ENCODE results near the gene JMJD1C. TPM values are rescaled to one million over a fixed set of nuclear protein-coding genes. Genes with fewer than 3 reads are reported as not detected.
A peak's percentile ranks its signal among the peaks of the same experiment; 100 is the strongest.
"Not testable (repeated sequence)": the region's sequence is repeated elsewhere in the genome, so short reads cannot be mapped to it uniquely, and the experiment has no call there.

The JMJD1C gene, protein sequence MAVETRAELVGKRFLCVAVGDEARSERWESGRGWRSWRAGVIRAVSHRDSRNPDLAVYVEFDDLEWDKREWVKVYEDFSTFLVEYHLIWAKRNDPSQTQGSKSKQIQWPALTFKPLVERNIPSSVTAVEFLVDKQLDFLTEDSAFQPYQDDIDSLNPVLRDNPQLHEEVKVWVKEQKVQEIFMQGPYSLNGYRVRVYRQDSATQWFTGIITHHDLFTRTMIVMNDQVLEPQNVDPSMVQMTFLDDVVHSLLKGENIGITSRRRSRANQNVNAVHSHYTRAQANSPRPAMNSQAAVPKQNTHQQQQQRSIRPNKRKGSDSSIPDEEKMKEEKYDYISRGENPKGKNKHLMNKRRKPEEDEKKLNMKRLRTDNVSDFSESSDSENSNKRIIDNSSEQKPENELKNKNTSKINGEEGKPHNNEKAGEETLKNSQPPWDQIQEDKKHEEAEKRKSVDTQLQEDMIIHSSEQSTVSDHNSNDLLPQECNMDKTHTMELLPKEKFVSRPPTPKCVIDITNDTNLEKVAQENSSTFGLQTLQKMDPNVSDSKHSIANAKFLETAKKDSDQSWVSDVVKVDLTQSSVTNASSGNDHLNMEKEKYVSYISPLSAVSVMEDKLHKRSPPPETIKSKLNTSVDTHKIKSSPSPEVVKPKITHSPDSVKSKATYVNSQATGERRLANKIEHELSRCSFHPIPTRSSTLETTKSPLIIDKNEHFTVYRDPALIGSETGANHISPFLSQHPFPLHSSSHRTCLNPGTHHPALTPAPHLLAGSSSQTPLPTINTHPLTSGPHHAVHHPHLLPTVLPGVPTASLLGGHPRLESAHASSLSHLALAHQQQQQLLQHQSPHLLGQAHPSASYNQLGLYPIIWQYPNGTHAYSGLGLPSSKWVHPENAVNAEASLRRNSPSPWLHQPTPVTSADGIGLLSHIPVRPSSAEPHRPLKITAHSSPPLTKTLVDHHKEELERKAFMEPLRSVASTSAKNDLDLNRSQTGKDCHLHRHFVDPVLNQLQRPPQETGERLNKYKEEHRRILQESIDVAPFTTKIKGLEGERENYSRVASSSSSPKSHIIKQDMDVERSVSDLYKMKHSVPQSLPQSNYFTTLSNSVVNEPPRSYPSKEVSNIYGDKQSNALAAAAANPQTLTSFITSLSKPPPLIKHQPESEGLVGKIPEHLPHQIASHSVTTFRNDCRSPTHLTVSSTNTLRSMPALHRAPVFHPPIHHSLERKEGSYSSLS (N-terminal part only)
- polyA plus RNA-seq (ENCODE audit: insufficient read length) = 64.9 TPM

- peak; percentile 86 for DNase-seq
Observed at GRCh38 chr10:63465293-63466143, at the start of gene JMJD1C. Gene JMJD1C, minus strand, starts transcription at chr10:63465977. Its CDS starts 315 bp downstream, at chr10:63465662.

DNA sequence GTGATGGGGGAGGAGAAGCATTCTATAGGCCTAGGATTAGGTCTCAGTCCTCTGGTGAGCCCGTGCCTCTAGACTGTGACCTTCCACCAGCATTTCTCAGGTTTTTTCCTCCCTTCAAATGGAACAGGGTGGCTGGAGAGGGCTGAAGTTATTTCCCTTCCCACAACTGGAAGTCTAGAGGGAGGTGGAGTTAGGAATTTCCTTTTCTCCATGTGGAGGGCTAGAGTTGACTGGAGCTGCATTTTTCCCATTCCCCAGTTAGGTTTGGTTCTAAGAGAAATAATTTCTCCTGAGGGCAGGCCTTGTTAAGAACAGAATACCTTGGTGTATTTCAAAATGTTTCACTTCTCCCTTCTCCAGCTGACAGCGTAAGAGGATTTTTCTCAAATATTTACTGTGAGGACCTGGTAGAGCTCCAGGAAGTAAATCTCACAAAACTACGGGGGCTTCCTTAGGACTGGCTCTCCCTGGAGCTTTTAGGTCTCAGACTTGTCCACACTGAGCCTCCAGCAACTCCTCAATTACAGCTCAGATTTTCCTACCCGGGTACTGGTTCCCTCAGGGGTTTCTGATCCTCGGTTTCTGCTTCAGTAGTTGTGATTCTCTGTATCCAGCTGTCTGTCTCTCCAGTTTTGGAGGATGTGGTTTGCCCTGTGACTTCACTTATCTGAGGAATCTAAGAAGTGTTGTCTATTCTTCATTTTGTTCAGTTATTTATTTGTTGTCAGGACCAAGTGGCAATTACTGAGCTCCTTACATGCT lies 49.4 kb upstream of the JMJD1C start:
- DNase-seq = no peak

- DNase-seq = no peak
Observed at GRCh38 chr10:63506554-63506953, 40.8 kb upstream of the JMJD1C start.

DNA sequence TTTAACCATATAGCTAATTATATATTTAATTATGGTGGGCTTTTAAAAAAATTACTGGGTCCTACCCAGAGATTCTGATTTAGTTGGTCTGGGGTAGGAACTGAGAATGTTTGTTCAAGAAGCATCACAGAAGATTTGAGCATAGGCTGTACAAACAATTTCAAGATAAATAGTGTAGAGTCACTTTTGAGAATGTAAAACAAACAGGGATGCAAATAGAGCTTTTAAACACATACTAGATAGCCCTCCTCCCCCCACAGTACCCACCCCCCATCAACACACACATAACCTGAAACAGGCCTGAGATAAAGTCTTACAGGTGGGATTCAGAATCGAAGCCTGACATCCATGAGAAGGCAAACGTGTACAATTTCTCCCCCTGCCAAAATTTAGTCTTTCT lies 39.8 kb upstream of the JMJD1C start:
- DNase-seq = no peak

GRCh38 chr10:63504145-63504881 lies 38.5 kb upstream of the JMJD1C start:
- DNase-seq = no peak

- no peak for DNase-seq
Observed at GRCh38 chr10:63503395-63503794, 37.6 kb upstream of the JMJD1C start.

DNA sequence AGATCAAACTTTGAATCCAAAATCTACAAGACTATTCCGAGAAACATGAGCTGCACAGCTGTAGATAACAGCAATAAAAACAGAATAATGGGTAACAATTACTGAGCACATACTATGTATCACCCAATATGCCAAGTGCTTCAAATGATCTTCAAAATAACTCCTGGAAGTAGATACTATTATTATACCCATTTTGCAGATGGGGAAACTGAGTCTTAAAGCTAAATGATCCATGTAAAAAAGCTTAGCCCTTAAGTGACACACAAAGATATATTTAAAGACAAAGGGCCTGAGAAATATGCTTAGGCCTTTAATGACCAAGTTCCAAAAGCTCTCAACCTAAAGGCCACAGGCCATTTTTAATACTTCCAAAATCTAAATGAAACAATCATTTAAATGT lies 37.1 kb upstream of the JMJD1C start:
- DNase-seq = no peak

DNA sequence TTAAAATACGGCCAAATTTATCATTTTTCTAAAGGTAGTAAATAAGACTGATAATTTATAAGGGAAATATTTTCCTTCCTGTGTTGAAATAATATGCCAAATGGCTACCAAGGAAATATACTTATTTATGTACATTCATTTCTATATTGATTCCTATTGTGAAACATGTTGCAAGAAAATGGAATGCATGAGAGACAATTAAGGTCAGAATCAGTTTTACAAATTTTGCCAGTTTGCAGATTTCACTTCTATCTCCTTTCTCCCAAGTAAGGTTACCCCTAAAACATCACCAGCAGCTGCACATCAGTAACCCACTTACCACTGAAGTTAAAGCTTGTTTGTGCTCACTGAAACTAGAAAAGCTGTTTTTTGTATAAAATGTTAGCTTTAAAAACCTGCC lies 36.2 kb upstream of the JMJD1C start:
- DNase-seq = no peak

GRCh38 chr10:63500551-63500950 lies 34.8 kb upstream of the JMJD1C start:
- DNase-seq = not testable (repeated sequence)

- no peak for DNase-seq
Observed at GRCh38 chr10:63498665-63499064, 32.9 kb upstream of the JMJD1C start.

GRCh38 chr10:63497321-63497720 lies 31.5 kb upstream of the JMJD1C start:
- DNase-seq = no peak

- DNase-seq = no peak
Observed at GRCh38 chr10:63496561-63496960, 30.8 kb upstream of the JMJD1C start.

- DNase-seq = no peak
Observed at GRCh38 chr10:63494951-63495350, 29.2 kb upstream of the JMJD1C start.

DNA sequence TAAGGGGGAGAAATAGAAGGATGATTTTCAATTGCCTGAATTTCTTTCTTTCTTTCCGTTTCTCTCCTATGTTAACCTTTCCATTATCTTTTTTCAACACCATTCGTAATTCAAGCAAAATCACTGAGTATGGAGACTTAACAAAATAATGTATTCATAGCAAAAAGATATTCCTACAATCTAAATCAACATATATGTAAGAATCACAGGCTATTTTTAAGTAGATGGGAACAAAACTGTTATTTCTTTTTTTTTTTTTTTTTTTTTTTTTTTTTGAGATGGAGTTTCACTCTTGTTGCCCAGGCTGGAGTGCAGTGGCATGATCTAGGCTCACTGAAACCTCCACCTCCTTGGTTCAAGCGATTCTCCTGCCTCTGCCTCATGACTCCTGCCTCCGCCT lies 27.2 kb upstream of the JMJD1C start:
- DNase-seq = no peak

DNA sequence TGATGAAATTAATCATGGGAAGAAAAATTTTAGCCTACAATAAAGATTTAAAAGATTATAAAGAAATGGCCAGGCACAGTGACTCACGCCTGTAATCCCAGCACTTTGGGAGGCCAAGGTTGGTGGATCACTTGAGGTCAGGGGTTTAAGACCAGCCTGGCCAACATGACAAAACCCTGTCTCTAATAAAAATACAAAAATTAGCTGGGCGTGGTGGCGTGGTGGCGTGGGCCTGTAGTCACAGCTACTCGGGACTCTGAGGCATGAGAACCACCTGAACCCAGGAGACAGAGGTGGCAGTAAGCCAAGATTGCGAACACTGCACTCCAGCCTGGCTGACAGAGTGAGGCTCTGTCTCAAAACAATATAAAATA lies 26.5 kb upstream of the JMJD1C start:
- not testable (repeated sequence) for DNase-seq

- peak; percentile 74 for DNase-seq
Observed at GRCh38 chr10:63491588-63492316, 26.0 kb upstream of the JMJD1C start.

DNA sequence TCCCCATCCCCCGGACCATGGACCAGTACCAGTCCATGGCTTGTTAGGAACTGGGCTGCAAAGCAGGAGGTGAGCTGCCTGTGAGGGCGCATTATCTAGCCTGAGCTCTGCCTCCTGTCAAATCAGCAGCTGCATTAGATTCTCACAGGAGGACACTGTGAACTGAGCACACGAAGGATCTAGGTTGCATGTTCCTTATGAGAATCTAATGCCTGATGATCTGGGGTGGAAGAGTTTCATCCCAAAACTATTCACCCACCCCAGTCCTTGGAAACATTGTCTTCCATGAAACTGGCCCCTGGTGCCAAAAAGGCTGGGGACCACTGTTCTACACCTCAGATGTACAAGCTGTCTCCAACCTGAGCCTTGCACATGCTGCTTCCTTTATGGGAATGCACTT lies 24.1 kb upstream of the JMJD1C start:
- no peak for DNase-seq

DNA sequence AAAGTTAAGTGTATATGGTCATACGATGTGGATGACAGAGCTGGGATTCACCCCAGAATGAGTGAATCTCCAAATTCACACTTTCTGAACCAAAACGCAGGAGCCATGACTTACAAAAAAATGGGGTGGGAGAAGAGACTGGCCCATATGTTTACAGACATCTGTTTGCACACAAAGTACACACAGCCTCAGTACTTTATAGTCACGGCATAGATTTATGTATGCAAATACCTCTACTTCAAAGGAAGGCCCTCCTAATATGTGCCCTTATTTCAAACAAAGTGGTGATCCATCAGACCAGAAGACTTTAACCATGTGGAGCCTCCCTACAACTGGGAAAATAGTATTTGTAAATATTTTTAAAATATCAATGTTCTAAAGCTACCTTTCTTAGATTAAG lies 22.2 kb upstream of the JMJD1C start:
- no peak for DNase-seq

DNA sequence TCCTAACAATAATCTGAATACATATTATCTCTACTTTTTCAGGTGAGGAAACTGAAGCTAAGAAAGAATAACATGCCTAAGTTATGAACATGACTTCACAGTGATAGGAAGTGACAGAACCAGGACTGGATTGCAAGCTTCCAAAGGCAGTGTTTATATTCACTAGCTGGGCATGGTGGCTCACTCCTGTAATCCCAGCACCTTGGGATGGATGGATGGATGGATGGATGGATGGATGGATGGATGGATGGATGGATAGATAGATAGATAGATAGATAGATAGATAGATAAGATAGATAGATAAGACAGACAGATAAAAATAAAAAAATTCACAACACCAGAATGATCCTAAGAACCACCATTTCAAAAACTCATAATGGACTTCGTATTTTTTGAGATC lies 18.2 kb upstream of the JMJD1C start:
- no peak for DNase-seq

Measured in hindlimb muscle (tissue), 1 donor.